AG09309 (cell line): ENCODE data around the gene FBLN1.
A peak's percentile ranks its signal among the peaks of the same experiment; 100 is the strongest.

Experiments
- DNase-seq: peaks from one replicate; pipeline ENCODE4 v3.0.0-alpha.2; 2010; ENCODE audit warnings: low read depth
- H3K4me3 ChIP-seq: 2 replicates; pipeline ENCODE4 v1.5.1; 2011; ENCODE audit warnings: mild to moderate bottlenecking, low read depth, low read length, moderate library complexity; ENCODE audit not compliant: control insufficient read depth
- CTCF ChIP-seq: IDR thresholded peaks from 2 replicates; pipeline ENCODE4 v1.5.1; 2011; ENCODE audit warnings: mild to moderate bottlenecking, low read depth, low read length, inconsistent platforms; ENCODE audit not compliant: insufficient read depth, control insufficient read depth; ENCODE audit errors: missing control alignments

FBLN1 gene

GRCh38 chr22:45476814-45477213, 25.9 kb upstream of the FBLN1 start:
- DNase-seq = no peak
- no peak overlapping the region for H3K4me3 ChIP-seq
- TF ChIP-seq CTCF = no peak

DNA sequence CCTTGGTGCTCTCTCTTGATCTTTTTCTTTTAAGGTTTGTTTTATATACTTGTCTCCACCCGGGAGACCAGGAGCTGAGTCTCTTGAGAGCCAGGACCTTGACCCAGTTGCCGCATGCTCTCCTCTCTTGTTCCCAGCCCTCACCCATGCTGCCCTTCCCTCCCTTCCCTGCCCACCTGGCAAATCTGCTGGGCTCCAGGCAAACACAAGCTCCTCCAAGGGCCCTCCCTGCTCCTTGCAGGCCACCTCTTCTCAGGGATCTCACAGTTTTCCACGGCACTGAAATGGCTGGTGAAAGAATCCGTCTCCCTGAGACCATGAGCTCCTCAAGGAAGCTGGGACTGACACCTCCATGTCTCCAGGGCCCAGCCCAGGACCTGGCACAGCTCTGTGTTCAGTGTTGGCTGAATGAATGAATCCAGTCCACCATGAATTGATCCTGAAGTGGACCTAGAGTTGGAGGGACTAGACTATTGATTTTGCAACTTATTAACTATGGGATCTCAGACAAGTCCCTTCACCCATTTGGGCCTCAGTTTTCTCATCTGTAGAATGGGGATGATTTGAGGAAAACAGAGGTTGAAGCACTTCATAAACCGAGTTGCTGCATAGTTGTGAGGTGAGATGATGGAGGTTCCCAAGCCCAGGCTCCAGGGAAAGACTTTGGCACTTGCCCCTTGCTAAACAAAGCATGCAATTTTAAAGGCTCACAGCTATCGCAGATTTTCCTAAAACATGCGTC, 25.1 kb upstream of the FBLN1 start:
- TF ChIP-seq CTCF = no peak
- H3K4me3 ChIP-seq = no peak overlapping the region
- DNase-seq = no peak

- H3K4me3 ChIP-seq = no peak overlapping the region
- peak; percentile 86 for DNase-seq
- TF ChIP-seq CTCF = no peak
These were observed 24.4 kb upstream of the FBLN1 start for GRCh38 chr22:45478108-45478771.

DNA sequence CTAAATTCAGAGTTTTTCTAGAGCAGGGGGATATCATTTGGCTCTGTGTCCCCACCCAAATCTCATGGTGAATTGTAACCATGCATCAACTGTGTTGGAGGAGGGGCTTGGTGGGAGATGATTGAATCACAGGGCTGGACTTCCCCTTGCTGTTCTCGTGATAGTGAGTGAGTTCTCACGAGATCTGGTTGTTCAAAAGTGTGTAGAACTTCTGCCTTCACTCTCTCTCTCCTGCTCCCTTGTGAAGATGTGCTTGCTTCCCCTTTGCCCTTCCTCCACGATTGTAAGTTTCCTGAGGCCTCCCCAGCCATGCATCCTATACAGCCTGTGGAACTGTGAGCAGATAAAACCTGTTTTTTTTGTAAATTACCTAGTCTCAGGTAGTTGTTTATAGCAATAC, 22.0 kb upstream of the FBLN1 start:
- no peak overlapping the region for H3K4me3 ChIP-seq
- no peak for DNase-seq
- no peak for TF ChIP-seq CTCF

- no peak overlapping the region for H3K4me3 ChIP-seq
- TF ChIP-seq CTCF = no peak
- DNase-seq = no peak
These were observed 21.0 kb upstream of the FBLN1 start for GRCh38 chr22:45481661-45482060.

DNA sequence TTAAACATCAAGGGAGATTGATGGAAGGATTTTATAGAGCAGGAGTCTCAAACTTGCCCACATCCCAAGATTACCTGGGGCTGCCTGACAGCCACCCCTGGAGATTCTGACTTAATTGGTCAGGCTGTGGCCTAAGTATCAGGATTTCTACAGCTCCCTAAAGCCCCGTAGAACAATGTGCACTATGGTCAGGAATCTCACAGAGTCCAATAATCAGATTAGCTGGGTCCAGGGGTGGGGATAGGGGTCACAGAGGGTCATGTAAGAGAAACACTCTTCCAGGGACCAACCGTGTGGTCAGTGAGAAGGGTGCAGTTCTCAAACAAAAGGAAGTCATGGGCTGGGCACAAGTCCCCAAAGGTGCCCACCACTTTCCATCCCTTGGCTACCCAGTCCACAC, 20.5 kb upstream of the FBLN1 start:
- no peak overlapping the region for H3K4me3 ChIP-seq
- DNase-seq = no peak
- no peak for TF ChIP-seq CTCF

- no peak overlapping the region for H3K4me3 ChIP-seq
- no peak for DNase-seq
- no peak for TF ChIP-seq CTCF
These were observed 19.4 kb upstream of the FBLN1 start for GRCh38 chr22:45483319-45483718.
